Fibroblast of skin of right quadriceps (primary cell): ENCODE results near the gene PLPP4.

Source experiments
- DNase-seq: peaks from one replicate; pipeline ENCODE4 v3.0.0-alpha.2; 2013

PLPP4 gene

DNA sequence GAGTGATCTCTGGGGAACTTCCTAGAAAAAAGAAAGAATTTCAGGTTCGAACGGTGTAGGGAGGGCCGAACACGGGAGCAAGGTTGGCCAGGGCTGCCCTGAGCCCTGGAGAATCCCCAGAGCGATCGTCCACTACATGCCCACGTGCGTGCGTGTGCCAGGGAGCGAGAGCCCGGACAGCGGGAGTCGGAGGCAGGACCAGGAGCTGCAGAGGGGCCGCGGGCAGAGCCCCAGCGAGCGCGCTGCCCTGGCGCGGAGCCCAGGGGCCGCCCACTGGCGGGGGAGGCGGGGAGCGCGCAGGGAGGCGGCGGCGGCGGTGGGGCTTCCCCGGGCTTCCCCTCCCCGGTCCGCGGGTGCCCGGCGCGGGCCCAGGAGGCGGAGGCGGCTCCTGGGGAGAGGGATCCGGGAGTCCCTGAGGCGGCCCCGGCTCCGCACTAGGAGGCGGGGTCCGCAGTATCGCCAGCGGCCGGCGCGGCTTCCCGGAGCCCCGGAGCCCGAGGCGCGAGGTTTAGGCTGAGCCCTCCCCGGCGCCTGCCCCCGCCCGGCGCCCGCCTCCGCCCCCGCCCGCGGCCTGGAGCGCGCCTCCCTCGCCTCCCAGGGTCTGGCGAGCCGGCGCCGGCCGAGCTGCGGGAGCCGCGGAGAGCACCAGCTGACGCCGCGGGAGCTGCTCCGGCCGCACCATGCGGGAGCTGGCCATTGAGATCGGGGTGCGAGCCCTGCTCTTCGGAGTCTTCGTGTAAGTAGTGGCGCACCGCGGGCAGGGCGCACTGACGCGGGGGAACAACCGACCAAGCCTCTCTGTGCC lies at the start of gene PLPP4:
PLPP4 (plus strand) TSS at position 602 of the 805 bp plus-strand sequence; CDS start at position 681, 79 bp downstream.
- peak; percentile 34 for DNase-seq

DNA sequence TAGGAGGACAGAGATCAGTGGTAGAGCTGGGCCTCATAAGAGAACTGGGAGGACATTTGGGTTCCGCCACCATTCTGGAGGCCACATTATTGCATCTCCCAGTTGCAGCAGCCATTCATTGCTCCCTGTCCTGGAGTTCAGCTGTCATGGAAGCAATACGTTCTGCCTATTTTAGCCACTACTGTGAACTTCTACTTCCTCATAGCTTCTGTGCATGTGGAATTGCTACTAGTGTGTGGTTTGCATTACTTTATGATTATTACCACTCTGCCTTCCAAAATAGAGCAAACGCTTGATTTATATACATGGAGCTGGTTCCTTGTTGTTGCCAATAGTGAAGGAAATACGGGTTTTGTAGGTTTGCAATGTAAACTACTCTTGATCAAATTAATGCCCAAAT lies 47.2 kb upstream of the PLPP4 start:
- no peak for DNase-seq

DNA sequence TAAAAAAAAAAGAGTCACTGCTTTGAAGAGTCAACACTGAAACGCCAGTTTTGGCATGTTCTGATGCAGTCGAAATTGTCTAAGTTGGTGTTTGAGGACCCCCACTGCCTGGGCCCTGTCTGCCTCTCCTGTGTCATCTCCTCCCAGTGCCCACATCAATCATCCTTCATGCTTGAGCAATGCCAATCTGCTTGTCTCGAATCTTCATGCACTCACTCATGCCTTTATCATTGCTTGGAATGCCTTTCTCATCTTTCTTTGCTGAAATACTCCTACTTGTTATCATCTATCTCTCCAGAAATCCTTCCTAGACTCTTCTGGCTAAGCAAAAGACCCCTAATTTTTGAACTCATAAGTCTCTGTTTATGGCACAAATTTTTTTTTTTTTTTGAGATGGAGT lies 42.1 kb upstream of the PLPP4 start:
- DNase-seq = no peak

DNA sequence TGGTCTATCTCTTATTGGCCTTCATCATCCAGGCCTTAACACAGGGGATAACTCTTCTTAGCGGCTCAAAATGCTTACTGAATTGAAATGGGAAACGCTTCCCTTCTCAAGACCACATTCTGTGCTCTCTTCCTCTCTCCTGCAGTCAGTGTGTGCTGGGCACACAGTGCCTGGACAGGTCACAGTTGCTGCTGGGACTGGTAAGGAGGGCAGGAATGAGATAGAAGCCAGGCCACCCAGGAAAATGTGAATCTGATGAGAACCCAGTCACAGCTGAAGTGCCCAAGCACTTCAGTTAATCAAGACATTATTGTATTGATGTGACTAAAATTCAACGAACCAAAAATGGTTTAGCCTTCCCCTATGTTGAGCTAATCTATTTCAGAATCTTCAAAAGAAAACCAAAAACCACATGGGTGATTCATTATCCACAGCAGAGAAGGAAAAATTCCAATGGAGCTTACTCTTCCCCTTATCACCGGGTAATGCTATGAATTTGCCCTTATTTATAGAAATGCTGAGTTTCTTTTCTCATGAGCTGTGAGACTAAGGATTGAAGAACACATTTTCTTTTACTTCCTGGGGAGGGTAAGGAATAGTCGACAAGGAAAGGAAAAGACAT lies 41.2 kb upstream of the PLPP4 start:
- peak; percentile 92 for DNase-seq

DNA sequence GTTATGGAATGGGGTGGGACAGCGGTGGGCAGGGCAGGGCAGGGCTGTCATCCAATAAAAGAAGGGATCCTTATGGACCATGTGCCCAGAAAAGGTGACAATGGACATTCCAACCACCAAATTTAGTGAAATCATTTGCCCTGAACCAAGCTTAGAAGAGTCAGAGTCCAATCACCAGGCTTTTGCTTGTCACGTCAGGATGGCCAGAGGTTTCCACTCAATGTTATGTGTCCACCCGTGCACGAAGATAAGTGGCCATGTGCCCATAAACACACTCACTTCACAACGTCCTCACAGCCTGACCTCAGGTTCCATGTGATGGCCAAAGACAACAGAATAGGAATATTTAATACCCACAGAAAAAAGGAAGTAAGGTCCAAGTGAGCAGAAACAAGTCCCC lies 36.6 kb upstream of the PLPP4 start:
- no peak for DNase-seq

DNA sequence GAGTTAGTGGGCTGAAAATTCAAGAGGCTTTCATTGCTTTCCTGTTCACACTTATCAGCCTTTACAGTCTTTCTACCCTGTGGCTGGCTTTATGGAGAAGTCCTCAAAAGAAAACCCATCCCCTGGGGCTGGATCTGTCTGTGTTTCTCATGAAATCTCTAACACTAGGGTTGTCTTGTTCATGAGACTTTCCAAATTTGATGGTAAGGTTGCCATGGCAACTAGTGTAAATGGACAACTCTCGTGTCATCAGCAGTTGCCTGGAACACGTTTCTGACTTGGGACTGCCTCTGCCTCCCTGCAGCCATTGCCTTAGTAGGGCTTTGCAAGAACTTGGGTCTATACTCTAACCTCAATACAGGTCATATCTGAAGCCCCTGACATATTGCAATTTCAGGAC lies 35.8 kb upstream of the PLPP4 start:
- DNase-seq = no peak

DNA sequence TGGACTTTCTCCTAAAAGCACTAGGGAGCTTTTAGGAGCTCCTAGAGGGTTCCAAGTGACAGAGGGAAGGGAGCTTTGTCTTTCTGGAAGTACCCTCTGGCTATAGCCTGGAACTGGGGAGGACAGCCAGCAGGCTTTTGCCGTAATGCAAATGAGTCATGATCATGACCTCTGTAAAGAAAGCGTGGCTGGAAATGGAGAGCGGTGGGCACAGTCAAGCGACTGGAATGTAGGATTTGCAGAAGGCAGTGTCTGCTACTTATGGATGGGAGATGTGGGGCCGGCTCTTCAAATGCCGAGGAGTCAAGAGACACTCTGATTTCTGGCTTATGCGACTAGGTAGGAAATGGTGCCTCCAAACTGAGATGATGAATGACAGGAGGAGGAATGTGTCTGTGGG lies 34.6 kb upstream of the PLPP4 start:
- peak; percentile 94 for DNase-seq

DNA sequence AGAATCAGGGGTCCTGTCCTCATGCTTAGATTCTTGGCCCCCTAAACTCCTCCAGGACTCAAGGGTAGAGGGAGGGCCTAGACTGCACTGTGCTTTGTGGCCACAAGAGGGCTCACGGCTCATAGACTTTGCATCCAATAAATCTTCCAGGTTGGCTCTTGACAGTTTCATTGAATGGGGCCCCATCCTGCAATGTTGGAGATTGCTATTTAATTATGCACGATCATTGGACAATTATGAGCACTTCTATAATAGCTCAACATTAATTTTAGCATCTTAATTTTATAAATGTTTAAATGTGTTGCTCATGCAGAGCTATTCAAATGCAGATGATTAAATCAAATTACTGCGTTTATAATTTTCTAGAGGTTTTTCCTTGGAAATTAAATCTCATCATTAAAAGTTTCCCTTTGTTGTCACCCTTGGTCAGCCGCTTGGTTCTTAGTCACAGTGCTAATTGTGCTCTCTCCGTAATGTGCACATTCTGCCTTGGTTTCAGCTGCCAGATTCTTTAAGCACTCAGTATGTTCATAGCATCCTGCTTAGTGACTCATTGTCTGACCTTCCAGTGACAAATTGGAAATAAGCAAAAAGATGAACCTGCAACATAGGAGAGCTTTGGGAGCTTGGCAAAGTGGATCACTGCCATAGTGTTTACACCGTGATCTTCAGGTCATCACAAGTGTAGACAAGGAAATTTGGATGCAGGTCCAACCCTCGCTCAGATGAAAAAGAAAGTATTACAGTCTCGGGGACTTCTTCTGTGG lies 33.4 kb upstream of the PLPP4 start:
- DNase-seq = peak; percentile 87

DNA sequence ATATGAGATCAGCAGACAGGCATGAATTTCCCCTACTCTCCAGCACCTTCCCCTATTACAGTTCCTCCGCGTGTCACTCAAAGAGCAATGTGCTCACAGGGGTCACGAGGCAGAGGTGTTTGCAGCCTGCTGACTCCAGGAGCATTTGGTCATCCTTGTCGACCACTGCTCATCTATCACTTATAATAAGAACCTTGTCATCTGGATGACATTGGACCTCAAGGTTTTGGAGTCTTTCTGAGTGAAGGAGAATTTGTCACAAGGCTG lies 32.9 kb upstream of the PLPP4 start:
- no peak for DNase-seq

DNA sequence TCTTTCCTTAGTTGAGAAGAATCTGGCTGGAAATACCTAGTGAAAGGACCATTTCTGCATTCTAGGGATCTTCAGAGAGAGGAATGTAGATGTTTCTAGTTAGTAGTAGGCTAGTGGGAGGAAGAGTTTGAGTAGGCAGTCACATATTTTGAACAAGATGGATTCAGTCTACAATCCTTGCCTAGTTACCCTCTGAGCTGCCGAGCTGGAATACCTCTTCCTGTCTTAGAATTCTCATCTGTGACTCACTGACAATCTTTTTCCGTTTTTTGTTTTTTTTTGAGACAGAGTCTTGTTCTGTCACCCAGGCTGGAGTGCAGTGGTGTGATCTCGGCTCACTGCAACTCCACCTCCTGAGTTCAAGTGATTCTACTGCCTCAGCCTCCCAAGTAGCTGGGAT lies 30.7 kb upstream of the PLPP4 start:
- peak; percentile 57 for DNase-seq

DNA sequence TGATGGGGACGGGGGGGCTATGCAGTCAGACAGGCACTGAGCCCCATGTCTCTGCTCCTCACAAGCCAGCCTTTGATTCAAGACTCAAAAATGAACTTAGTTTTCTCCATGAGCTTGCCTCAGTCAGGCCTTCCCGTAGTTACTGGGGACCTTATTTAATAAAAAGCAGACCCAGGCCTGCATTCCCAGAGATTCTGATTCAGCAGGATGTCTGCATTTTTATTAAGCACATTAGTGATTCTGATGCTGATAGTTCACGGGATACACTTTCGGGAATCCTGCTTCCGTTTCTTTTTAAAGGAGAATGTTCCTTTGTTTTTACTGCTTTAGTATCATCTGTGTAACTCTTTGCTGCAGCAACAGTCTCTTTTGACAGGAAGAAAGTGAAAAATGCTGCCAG lies 28.3 kb upstream of the PLPP4 start:
- peak; percentile 67 for DNase-seq

DNA sequence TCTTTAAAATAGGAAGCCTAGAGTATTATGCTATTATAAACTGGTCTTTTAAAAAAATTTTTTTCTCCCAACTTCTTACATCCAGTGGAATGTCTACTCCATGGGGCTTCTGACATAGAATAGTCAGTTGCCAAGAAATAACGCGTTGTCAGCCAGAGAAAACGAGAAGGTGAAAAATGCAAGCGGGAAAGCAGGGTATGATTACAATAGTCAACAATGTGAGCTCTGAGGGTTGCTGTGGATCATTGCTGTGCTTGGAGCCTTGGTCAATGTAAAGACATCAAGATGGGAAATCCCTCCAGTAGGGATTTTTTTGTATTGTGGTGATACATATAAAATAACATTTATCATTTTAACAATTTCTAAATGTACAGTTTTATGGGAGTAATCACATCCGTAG lies 27.6 kb upstream of the PLPP4 start:
- DNase-seq = peak; percentile 66

DNA sequence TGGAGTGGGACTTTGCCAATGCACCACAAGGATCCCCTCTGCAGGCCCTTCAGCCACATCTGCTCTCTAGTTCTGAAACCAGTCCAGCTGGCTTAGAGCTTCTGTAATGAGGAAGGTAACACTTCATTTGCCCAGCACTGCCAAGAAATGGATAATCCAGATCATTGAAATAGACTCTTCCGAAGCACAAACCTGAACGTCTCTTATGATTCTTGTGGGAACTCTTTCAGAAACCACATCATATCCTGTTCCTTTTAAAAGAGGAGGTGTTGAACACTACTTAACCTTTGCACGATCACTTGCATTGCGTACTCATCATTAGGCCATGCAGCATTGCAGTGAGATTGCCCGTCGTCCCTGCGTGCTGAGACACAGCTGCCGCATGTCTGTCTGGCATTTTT lies 25.8 kb upstream of the PLPP4 start:
- DNase-seq = no peak

DNA sequence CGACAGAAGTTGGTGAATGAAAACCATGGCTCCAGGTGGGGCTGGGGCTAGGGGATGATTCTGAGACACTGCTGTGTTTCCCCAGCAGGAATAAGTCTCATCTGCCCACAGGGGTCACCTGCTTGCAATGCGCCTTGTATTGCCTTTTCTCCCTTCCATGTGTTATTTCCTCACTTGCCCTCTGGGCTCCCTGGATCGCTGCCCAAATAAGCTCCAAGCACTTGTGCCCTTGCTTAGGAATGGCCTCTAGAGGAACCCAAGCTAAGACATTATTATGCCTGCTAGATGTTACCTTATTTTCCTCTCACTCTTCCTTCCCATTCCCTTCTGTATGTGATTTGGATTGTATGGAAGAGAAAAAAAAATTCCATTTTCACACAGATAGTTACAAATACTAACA lies 24.8 kb upstream of the PLPP4 start:
- no peak for DNase-seq

DNA sequence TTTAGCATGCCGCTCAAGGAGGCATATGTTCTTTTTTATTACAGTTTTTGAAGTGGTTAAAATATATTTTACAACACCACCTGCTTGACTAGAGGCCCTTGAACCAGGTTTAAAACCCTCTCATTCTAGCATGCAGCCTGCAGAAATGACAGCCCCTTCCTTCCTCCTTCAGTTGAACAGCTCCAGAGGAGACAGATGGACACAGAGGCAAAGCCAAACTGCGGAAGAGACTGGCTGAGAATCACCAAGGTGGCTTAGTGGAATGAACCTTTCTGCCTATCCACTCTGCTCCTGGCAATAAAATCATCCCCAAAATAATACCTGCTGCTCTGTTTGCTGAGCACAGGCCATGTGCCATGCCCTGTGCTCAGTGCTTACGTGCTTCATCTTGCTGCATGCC lies 23.9 kb upstream of the PLPP4 start:
- DNase-seq = no peak

DNA sequence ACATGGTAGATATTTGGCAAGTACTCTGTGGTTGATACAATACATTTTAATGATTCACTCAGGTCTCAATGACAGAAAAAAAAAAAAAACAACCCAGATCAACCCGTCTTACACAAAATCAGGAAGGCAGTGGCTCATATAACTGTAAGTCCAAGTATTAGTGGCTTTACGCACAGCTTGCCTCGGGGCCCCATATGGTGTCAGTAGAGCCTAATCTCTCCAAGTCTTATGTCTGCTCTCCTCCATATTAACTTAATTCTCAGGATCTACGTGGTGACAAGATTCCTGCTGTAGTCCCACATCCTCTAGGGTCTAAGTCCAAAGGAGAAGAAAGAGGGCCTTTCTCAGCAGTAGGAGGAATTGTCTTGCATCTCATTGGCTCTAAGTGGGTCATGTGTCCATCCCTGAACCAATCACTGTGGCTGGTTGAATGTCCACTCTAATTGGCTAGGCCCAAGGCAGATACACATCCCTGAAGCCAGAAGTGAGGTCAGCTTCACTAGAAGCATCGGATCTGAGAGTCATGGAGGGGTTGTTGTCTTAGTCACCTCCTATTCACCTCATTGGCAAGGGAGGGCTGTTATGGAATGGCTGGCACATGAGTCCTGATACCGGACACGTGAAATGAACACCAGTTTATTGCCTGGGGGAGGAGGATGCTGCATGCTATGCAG lies 20.5 kb upstream of the PLPP4 start:
- no peak for DNase-seq

DNA sequence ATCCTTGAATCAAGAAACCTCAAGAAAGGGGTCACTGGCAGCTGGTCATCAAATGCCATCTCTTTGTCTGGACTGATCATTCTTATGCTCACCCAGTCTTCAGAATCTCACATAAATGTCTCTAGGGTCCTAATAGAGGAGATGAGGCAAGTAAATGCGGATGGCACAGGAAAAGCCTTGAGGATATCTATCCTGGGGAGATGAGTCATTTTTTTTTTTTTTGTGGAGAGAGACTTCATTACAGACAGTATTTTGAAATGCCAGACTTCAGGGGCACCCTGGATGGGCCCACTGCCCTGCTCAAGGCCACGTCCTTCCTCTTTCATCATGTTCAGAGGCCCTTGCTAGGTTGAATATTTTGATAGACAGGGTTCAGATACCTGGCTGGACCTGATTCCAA lies 19.5 kb upstream of the PLPP4 start:
- no peak for DNase-seq

DNA sequence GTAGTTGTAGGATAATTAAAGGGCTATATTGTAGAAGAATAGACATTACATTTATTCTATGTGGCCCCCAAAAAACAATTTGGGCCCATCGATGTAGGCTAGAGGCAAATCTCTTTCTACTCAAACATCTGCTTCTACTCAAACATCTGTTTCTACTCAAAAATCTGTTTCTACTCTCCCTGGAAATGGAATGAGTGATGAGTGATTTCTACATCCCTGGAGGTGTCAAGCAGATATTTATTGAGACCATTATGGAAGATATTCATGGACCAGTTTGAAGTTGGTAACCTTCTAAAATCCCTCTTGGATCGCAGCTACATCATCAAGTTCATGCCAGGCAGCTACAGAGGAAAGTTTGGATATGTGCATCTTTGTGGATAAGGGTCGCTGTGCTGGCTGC lies 5.1 kb upstream of the PLPP4 start:
- no peak for DNase-seq

DNA sequence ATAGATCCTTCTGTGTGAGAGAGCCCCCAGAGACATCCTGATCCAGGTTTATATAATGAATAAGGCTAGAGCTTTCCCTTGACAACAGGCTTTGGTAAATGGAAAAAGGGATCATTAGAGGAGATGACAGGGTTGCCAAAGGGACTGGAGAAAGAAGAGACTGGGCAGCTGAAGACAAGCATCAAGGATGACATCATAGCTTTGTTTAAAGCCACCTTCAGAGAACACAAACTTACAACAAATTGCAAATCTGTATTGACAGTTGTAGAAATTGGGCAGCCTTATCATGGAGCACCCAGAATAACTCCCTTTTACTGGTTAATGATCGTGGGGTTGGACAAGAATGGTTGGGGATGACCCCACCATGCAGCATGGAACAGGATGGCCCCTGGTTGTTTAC lies 3.7 kb upstream of the PLPP4 start:
- no peak for DNase-seq

DNA sequence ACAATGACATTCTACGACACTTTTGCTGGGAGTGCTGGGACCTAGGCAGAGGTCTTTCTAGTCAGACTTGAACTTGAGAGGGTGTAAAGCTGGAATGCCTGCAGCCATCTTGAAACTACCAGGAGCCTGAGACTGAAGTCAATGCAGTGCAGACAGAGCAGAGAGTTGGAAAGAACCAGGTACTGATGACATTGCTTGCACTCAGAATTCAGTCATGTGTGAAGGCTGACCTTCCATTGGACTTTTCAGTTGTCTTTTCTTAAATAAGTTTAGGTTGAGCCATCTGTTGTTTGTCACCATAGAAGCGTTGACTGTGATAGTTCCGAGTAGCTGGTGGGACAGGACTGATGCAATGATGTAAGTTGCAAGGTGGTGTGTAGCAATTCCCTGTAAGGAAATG lies 3.1 kb upstream of the PLPP4 start:
- DNase-seq = no peak

DNA sequence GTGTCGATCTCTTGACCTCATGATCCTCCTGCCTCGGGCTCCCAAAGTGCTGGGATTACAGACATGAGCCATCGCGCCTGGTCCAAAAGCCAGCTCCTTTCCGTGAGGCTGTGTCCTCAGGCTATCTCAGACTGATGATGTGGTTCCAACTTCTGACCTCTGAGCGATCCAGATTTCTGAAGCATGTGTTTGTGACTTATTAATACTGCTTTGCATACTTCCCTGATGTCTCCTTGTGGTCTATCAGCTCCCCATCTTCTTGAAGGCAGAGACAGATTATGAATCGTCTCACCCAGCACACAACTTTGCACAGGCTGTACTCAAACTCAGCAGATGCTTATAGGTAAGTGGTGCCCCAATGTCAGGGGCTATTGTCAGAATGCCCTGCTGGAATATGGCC lies 2.0 kb upstream of the PLPP4 start:
- DNase-seq = no peak

DNA sequence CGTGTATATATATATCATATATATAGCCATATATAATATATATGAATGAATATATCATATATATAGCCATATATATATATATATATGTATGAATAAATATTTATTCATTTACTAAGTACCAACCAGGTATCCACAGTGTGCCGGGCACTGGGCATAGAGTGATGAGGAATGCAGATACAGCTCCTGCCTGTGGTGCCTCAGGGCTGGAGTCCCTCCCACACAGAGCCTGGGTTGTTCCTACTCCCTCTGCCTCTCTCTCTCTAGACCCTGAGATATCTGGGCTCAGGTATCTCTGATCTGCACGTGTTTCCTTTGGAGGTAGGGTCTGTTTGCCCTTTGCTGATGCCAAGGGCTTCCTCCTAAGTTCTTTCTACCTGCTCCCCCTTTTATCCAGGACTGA lies 1.4 kb upstream of the PLPP4 start:
- no peak for DNase-seq

DNA sequence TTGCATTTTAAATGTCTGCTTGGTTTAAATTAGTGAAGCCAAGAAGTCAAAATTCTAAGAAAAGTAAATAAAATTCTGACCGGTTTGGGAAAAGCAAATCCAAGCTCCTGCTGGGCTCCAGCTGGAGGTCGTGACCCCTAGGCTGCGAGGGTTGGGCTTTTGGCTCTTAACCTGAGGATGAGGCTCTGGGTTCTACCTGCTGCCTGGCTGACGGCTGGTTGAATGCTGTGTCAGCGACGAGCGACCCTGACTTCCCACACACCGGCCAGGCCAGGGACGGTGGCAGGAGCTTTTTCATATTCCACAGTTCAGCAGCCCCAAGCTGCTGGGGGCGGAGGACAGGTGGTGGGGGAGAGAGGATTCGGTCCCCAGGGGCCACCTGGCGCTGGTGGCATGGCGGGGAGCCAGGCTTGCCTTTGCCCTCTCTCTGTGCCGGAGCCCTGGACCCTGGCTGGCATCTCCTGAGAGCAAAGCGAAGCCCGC lies 843 bp upstream of the PLPP4 start:
- no peak for DNase-seq
